Measurements from ENCODE around the gene PLAAT5.
"Not testable (repeated sequence)": the region's sequence is repeated elsewhere in the genome, so short reads cannot be mapped to it uniquely, and the experiment has no call there.

The PLAAT5 gene

DNA sequence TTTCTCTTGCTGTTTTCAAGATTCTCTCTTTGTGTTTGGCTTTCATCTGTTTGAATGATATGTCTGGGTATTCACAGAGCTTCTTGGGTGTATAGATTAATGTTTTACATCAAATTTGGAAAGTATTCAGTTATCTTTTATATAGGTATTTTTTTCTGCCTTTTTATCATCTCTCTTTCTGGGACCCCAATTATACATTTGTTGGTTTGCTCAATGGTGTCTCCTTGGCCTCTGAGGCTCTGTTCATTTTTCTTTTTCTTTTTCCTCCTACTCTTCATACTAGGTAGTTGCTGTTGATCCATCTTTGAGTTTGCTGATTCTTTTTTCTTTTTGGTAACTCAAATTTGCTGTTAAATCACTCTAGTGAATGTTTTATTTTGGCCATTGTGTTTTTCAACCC, 14.3 kb downstream of the PLAAT5 start:
- DNase-seq, result no peak

DNA sequence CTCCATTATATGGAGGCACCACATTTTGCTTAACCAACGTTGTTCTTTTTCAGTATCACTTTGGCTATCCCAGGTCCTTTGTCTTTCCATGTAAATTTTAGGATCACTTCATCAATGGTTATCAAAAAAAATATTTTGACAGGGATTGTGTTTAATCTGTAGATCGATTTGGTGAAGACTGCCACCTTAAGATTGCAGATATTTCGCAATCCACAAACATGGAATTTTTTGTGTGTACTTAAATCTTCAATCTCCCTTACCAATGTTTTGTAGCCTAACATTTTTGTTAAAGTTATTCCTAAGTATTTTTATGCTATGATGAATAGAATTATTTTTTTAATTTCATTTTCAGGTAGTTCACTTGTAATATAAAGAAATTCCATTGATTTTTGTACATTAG, 18.6 kb downstream of the PLAAT5 start:
- DNase-seq, result no peak

DNA sequence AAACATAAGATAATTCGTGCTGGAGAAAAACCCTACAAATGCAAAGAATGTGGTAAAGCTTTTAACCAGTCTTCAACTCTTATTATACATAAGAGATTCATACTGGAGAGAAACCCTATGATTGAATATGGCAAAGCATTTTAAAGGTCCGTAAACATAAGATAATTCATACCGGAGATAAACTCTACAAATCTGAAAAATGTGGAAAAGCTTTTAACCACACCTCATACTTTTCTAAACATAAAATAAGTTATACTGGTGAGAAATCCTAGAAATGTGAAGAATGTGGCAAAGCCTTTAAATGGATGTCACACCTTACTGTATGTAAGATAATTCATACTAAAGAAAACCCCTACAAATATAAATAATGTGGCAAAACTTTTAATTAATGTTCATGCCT, 20.7 kb downstream of the PLAAT5 start:
- DNase-seq, result no peak

DNA sequence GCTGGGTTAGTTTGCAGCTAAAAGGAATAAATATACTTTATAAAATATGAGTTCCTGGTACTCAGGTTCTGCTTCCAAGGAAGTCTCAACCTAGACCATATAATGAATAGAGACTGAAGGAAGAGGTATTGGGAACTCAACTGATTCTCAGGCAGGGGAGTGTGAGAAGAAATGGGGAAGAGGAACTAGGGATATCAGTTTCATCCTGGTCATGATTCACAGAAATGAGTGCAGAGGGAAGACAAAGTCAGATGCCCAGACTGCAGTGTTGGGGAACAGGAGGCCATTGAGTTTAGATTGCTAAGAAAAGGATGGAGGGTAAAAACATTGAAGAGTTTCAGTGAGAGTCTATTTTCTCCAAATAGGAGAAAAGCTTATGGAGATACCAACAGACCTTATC, 28.8 kb downstream of the PLAAT5 start:
- no peak for DNase-seq

DNA sequence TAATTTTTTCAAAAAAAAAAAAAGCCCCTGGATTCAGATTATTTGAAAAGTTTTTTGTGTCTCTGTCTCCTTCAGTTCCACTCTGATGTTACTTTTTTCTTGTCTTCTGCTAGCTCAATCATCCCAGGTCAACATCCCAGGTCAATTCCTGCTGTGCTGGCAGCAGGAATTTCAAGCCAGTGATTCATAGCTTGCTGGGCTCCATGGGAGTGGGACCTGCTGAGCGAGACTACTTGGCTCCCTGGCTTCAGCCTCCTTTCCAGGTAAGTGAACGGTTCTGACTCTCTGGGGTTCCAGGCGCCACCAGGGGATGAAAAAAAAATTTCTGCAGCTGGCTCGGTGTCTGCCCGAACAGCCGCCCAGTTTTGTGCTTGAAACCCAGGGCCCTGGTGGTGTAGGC, 31.4 kb downstream of the PLAAT5 start:
- DNase-seq, result no peak

DNA sequence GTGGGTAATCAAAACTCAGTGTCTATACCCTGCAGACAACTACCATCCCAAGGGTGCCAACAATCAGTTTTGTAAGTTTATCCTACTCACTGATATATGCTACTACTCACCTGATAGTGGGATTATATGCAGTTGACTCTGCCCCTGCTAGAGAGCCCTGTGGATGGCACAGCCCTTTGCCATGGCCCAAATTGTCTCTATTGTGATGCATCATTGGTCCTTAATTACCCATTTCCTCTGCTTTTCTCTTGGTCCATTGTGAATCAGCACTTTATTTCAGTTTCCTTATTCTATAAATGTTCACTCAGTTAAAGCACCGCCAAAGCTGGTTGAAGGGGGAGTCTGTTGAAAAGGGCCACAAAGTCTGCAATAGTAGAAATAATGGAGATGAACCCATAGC, 42.3 kb downstream of the PLAAT5 start:
- no peak for DNase-seq

DNA sequence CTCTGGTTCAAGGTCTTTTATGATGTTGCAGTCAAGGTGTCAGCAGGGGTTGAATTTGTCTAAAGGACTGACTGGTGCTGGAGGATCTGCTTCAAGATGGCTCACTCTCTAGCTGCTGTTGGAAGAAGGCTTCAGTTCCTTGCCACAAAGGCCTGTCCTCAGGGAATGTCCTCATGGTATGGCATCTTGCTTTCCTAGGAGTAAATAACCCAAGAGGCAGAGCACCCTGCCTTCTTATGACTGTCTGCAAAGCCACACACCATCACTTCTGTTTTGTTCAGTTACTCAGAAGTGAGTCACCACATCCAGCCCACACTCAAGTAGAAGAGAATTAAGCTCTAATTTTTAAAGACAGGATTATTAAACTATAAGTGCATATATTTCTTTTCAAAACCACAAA, 45.2 kb downstream of the PLAAT5 start:
- no peak for DNase-seq

DNA sequence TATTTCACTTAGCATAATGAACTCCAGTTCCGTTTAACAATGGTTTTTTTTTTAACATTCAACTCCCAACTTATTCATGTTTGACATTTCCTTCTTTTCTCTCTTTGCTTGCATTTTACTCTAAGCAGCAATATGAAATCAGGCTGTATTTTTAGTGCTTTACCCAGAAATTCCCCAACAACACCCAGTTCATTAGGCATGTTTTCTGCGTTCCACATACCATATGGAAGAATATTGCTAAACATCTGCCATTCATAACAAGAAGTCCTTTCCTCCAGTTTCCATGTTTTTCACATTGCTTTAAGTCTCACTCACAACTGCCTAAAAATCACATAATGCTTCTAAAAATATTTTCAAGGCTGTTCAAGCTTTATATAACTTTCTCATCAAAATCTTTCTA, 45.8 kb downstream of the PLAAT5 start:
- no peak for DNase-seq

DNA sequence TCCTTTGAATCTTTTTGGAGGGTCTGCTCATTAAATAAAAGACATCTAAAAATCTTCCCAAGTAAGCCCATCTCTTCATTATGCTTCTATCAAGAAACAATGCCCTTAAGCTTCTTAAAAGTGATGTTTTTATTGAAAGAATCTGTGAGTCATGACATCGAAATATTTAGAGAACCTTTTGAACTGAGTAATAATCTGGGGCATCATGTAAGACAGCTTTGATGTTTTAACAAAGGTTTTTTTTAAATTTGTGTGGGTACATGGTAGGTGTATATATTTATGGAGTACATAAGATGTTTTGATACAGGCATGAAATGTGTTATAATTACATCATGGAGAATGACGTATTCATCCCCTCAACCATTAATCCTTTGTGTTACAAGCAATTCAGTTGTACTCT, 46.8 kb downstream of the PLAAT5 start:
- no peak for DNase-seq

DNA sequence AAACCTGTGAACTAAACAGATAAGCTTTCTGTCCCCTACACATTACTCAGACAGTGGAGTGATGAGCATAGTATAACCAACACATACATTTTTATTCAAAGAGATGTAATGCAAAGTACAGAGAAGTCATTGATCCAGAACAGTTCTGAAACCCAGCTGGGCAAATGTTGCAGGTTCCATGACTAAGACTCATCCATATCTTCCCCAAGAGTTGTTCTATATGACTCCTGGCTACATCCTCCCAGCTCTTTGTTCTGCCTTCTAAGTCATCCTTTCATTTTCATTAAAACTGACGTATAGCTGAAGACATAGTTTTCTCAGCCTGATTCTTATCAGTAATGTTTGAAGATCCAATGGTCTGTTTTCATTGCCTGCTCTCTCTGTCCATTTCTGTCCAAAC, 47.3 kb downstream of the PLAAT5 start:
- DNase-seq, result no peak

DNA sequence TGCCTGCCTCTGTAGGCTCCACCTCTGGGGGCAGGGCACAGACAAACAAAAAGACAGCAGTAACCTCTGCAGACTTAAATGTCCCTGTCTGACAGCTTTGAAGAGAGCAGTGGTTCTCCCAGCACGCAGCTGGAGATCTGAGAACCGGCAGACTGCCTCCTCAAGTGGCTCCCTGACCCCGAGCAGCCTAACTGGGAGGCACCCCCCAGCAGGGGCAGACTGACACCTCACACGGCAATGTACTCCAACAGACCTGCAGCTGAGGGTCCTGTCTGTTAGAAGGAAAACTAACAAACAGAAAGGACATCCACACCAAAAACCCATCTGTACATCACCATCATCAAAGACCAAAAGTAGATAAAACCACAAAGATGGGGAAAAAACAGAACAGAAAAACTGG, 55.1 kb downstream of the PLAAT5 start:
- DNase-seq, result not testable (repeated sequence)

DNA sequence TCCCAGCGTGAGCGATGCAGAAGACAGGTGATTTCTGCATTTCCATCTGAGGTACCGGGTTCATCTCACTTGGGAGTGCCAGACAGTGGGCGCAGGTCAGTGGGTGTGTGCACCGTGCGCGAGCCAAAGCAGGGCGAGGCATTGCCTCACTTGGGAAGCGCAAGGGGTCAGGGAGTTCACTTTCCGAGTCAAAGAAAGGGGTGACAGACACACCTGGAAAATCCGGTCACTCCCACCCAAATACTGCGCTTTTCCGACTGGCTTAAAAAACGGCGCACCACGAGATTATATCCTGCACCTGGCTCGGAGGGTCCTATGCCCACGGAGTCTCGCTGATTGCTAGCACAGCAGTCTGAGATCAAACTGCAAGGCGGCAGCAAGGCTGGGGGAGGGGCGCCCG, 55.6 kb downstream of the PLAAT5 start:
- not testable (repeated sequence) for DNase-seq

DNA sequence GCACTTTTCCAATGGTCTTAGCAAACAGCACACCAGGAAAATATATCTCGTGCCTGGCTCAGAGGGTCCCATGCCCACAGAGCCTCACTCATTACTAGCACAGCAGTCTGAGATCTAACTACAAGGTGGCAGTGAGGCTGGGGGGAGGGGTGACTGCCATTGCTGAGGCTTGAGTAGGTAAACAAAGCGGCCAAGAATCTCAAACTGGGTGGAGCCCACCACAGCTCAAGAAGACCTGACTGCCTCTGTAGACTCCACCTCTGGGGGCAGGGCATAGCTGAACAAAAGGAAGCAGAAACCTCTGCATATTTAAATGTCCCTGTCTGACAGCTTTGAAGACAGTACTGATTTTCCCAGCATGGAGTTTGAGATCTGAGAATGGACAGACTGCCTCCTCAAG, 60.2 kb downstream of the PLAAT5 start:
- DNase-seq, result not testable (repeated sequence)

DNA sequence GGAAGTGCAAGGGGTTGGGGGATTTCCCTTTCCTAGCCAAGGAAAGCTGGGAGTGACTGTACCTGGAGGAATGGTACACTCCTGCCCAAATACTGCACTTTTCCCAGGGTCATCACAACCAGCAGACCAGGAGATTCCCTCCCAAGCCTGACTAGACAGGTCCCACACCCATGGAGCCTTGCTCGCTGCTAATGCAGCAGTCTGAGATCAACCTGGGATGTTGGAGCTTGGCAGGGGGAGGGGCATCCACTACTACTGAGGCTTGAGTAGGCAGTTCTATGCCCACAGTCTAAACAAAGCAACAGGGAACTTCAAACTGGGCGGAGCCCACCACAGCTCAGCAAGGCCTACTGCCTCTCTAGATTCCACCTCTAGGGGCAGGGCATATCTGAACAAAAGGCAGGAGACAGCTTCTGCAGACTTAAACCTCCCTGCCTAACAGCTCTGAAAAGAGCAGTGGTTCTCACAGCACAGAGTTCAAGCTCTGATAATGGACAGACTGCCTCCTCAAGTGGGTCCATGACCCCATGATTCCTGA, 62.9 kb downstream of the PLAAT5 start:
- no peak for DNase-seq

DNA sequence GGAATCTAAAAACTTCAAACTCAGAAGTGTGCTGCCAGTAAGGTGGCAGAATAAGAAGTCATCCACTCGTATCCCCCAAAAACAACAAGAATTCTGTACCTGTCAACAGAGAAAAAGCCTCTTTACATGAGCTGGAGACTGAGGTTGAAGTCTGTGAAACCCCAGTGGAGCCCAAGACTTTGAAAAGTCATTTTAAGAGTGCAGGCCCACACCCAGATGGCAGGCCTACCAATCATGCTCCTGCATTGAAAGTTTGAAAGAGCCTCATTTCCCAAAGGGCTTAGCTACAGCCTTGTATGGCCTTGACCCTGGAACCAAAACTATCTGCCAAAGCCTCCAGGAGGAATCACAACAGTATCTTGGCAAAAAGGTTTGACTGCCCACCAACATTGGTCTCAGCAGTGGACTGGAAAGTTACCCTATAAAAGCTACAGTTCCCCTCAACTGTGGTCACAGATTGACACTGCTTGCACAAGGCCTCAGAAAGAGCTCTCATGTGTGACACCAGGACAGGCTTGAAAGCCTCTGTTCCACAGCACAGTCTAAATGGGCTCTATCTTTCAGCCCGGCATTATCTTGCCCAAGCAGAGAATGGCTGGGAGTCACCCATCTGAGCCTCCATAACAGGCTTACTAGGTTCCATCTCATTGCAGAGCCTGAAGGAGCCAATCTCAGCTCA, 73.7 kb downstream of the PLAAT5 start:
- no peak for DNase-seq

Data from activated CD4-positive, alpha-beta T cell treated with anti-CD3 and anti-CD28 coated beads, Interleukin-2, amount 50 U/mL, for 16 hours (primary cell).